Amniotic epithelial cell (primary cell): ENCODE results near the gene ISLR.

Source experiments
- DNase-seq: peaks from one replicate; pipeline ENCODE4 v3.0.0-alpha.2; 2010; ENCODE audit warnings: low read depth

Gene ISLR

GRCh38 chr15:74194572-74195559, 21.4 kb downstream of the ISLR start:
- no peak for DNase-seq

- peak; percentile 96 for DNase-seq
Measured at GRCh38 chr15:74196175-74196574, 22.7 kb downstream of the ISLR start.

- DNase-seq: no peak
Measured at GRCh38 chr15:74197176-74197965, 23.9 kb downstream of the ISLR start.

GRCh38 chr15:74199297-74199652, 25.8 kb downstream of the ISLR start:
- DNase-seq: no peak

GRCh38 chr15:74200412-74200815, 26.9 kb downstream of the ISLR start:
- peak; percentile 58 for DNase-seq

- DNase-seq: no peak
Measured at GRCh38 chr15:74200871-74201419, 27.4 kb downstream of the ISLR start.

- DNase-seq: no peak
Measured at GRCh38 chr15:74201710-74202420, 28.4 kb downstream of the ISLR start.

- DNase-seq: peak; percentile 94
Measured at GRCh38 chr15:74202452-74203401, 29.2 kb downstream of the ISLR start, which contains the start of gene STRA6. Gene STRA6, minus strand, starts transcription at chr15:74202787. Its CDS starts 520 bp downstream, at chr15:74202267.

GRCh38 chr15:74203914-74204431, 30.5 kb downstream of the ISLR start:
- DNase-seq: peak; percentile 89

- DNase-seq: no peak
Measured at GRCh38 chr15:74205582-74205947, 32.1 kb downstream of the ISLR start.

GRCh38 chr15:74206801-74207281, 33.3 kb downstream of the ISLR start:
- DNase-seq: peak; percentile 65

GRCh38 chr15:74207652-74208440, 34.3 kb downstream of the ISLR start:
- DNase-seq: no peak

GRCh38 chr15:74208496-74208895, 35.0 kb downstream of the ISLR start:
- no peak for DNase-seq

- DNase-seq: peak; percentile 74
Measured at GRCh38 chr15:74208901-74209559, 35.5 kb downstream of the ISLR start.

GRCh38 chr15:74209560-74209958, 36.0 kb downstream of the ISLR start:
- DNase-seq: no peak

- peak; percentile 98 for DNase-seq
Measured at GRCh38 chr15:74209997-74210671, 36.6 kb downstream of the ISLR start.

- no peak for DNase-seq
Measured at GRCh38 chr15:74210729-74211128, 37.2 kb downstream of the ISLR start.

- no peak for DNase-seq
Measured at GRCh38 chr15:74211656-74212055, 38.1 kb downstream of the ISLR start.
